ENCODE measurements around the gene ITPR1.

ITPR1 gene

GRCh38 chr3:4685673-4686345, 192.7 kb downstream of the ITPR1 start:
- no peak for DNase-seq (ENCODE audit: low read depth in 2 of 2)

- no peak for DNase-seq (ENCODE audit: low read depth in 2 of 2)
Observed at GRCh38 chr3:4686619-4687018, 193.5 kb downstream of the ITPR1 start.

GRCh38 chr3:4687167-4687566, 194.0 kb downstream of the ITPR1 start:
- no peak for DNase-seq (ENCODE audit: low read depth in 2 of 2)

- no peak for DNase-seq (ENCODE audit: low read depth in 2 of 2)
Observed at GRCh38 chr3:4687596-4687995, 194.4 kb downstream of the ITPR1 start.

GRCh38 chr3:4688411-4688810, 195.3 kb downstream of the ITPR1 start:
- DNase-seq (ENCODE audit: low read depth in 2 of 2) = no peak

- DNase-seq (ENCODE audit: low read depth in 2 of 2) = no peak
Observed at GRCh38 chr3:4689021-4689420, 195.9 kb downstream of the ITPR1 start.

GRCh38 chr3:4690277-4690676, 197.1 kb downstream of the ITPR1 start:
- DNase-seq (ENCODE audit: low read depth in 2 of 2) = no peak

GRCh38 chr3:4693620-4694019, 200.5 kb downstream of the ITPR1 start:
- DNase-seq (ENCODE audit: low read depth in 2 of 2) = no peak

GRCh38 chr3:4695846-4696245, 202.7 kb downstream of the ITPR1 start:
- DNase-seq (ENCODE audit: low read depth in 2 of 2) = no peak

- no peak for DNase-seq (ENCODE audit: low read depth in 2 of 2)
Observed at GRCh38 chr3:4696266-4696665, 203.1 kb downstream of the ITPR1 start.

GRCh38 chr3:4698125-4698821, 205.1 kb downstream of the ITPR1 start:
- no peak for DNase-seq (ENCODE audit: low read depth in 2 of 2)

GRCh38 chr3:4703054-4703480, 209.9 kb downstream of the ITPR1 start:
- DNase-seq (ENCODE audit: low read depth in 2 of 2) = no peak

- DNase-seq (ENCODE audit: low read depth in 2 of 2) = no peak
Observed at GRCh38 chr3:4704552-4704951, 211.4 kb downstream of the ITPR1 start.

GRCh38 chr3:4707324-4707723, 214.2 kb downstream of the ITPR1 start:
- DNase-seq (ENCODE audit: low read depth in 2 of 2) = no peak

- DNase-seq (ENCODE audit: low read depth in 2 of 2) = no peak
Observed at GRCh38 chr3:4708230-4708629, 215.1 kb downstream of the ITPR1 start.

GRCh38 chr3:4709341-4709740, 216.2 kb downstream of the ITPR1 start:
- no peak for DNase-seq (ENCODE audit: low read depth in 2 of 2)

GRCh38 chr3:4710191-4710590, 217.0 kb downstream of the ITPR1 start:
- no peak for DNase-seq (ENCODE audit: low read depth in 2 of 2)

GRCh38 chr3:4711680-4711992, 218.5 kb downstream of the ITPR1 start:
- DNase-seq (ENCODE audit: low read depth in 2 of 2) = no peak

- DNase-seq (ENCODE audit: low read depth in 2 of 2) = peak in 1 of 2 experiments; percentile 45
Observed at GRCh38 chr3:4712109-4712508, 219.0 kb downstream of the ITPR1 start.

GRCh38 chr3:4714045-4714444, 220.9 kb downstream of the ITPR1 start:
- DNase-seq (ENCODE audit: low read depth in 2 of 2) = no peak

GRCh38 chr3:4716266-4716665, 223.1 kb downstream of the ITPR1 start:
- no peak for DNase-seq (ENCODE audit: low read depth in 2 of 2)

GRCh38 chr3:4716706-4717362, 223.7 kb downstream of the ITPR1 start:
- DNase-seq (ENCODE audit: low read depth in 2 of 2) = peak; percentile 47 to 50

GRCh38 chr3:4717363-4717740, 224.2 kb downstream of the ITPR1 start:
- DNase-seq (ENCODE audit: low read depth in 2 of 2) = no peak

Measured in fibroblast of skin of left biceps (primary cell).